Suprapubic skin (tissue), 3 donors: ENCODE data around the gene AGO1.

ENCODE experiments used
- POLR2AphosphoS5 ChIP-seq, 3 donors: sonication (generic); formaldehyde crosslinking; IDR thresholded peaks; one replicate each; pipeline ENCODE4 v1.6.1; 2017; ENCODE audit warnings: antibody characterized with exemption in 3 of 3
- TF ChIP-seq, protein P1 (sequence below), 2 donors: fragments of 200-600 bp in 1 of 2; fragments of 450-650 bp in 1 of 2; sonication (generic) in 1 of 2; IDR thresholded peaks; one replicate each; pipeline ENCODE4 v1.5.1; 2016 to 2019; ENCODE audit warnings: antibody characterized with exemption in 2 of 2, mild to moderate bottlenecking in 1 of 2, moderate library complexity in 1 of 2

DNA sequence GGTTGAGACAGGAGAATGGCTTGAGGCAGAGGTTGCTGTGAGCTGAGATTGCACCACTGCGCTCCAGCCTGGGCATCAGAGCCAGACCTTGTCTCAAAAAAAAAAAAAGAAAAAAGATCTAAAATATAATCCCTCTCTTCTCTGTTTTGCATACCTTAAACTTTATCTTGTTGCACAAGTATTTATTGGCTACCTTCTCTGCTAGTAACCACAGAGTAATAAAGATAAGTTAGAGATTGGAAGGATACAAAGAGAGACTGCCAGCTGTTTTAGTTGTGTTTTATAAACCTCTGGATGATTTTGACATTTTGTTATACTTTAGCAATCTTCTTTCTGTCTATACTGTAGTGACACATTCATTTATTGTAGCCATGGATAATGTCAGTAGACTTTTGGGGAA is 75.5 kb downstream of the AGO1 start:
- no peak for TF ChIP-seq POLR2AphosphoS5 (IDR thresholded peaks at IDR 0.05)
- TF ChIP-seq, protein P1, sequence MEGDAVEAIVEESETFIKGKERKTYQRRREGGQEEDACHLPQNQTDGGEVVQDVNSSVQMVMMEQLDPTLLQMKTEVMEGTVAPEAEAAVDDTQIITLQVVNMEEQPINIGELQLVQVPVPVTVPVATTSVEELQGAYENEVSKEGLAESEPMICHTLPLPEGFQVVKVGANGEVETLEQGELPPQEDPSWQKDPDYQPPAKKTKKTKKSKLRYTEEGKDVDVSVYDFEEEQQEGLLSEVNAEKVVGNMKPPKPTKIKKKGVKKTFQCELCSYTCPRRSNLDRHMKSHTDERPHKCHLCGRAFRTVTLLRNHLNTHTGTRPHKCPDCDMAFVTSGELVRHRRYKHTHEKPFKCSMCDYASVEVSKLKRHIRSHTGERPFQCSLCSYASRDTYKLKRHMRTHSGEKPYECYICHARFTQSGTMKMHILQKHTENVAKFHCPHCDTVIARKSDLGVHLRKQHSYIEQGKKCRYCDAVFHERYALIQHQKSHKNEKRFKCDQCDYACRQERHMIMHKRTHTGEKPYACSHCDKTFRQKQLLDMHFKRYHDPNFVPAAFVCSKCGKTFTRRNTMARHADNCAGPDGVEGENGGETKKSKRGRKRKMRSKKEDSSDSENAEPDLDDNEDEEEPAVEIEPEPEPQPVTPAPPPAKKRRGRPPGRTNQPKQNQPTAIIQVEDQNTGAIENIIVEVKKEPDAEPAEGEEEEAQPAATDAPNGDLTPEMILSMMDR (IDR thresholded peaks at IDR 0.05): no peak
